Lower lobe of right lung (tissue), 2 donors: Measurements from ENCODE around the gene C11orf52. TPM values are rescaled to one million over a fixed set of nuclear protein-coding genes. Genes with fewer than 3 reads are reported as not detected.
A peak's percentile ranks its signal among the peaks of the same experiment; 100 is the strongest.
"Not testable (repeated sequence)": the region's sequence is repeated elsewhere in the genome, so short reads cannot be mapped to it uniquely, and the experiment has no call there.

ENCODE experiments used
- ATAC-seq, 2 donors: fragments of 200-7000 bp; cut with Tn5 transposase; one replicate each; pipeline ENCODE4 v1.9.1; 2020 to 2022; ENCODE audit warnings: mild to moderate bottlenecking in 2 of 2, moderate library complexity in 2 of 2
- DNase-seq: peaks from one replicate; pipeline ENCODE4 v3.0.0-alpha.2; 2020
- H3K27ac ChIP-seq: fragments of 200-600 bp; one replicate; pipeline ENCODE4 v1.8.0; 2022
- H3K27me3 ChIP-seq: fragments of 200-600 bp; one replicate; pipeline ENCODE4 v1.8.0; 2022; ENCODE audit warnings: low read depth
- H3K36me3 ChIP-seq: fragments of 200-600 bp; one replicate; pipeline ENCODE4 v1.8.0; 2022; ENCODE audit warnings: mild to moderate bottlenecking
- H3K4me1 ChIP-seq: fragments of 200-600 bp; one replicate; pipeline ENCODE4 v1.8.0; 2022
- H3K4me3 ChIP-seq: fragments of 200-600 bp; one replicate; pipeline ENCODE4 v1.8.0; 2022; ENCODE audit warnings: mild to moderate bottlenecking
- H3K9me3 ChIP-seq: fragments of 200-600 bp; one replicate; pipeline ENCODE4 v1.8.0; 2022
- intact Hi-C: fragments of 100-400 bp; cut with DNase I; formaldehyde crosslinking; loops from one replicate; pipeline ENCODE4 v1.11.0; 2022
- total RNA-seq: library from RNA; stranded (reverse); fragmentation: NEBNext Ultra II Directional; extraction: Animal tissue kit (Norgen Biotek cat#: 25700); gene quantifications from one replicate; pipeline ENCODE4 v1.2.1, GENCODE V29; 2021
- TF ChIP-seq, protein P1 (sequence below): fragments of 200-600 bp; IDR thresholded peaks from one replicate; pipeline ENCODE4 v1.8.0; 2022; ENCODE audit warnings: antibody characterized with exemption, mild to moderate bottlenecking
- donor health status: DM: no; HTN: yes; CAD: no; lungs with severe emphysema.

C11orf52 gene
- total RNA-seq, 1 donor from 2014 or later, result 14.6 TPM

DNA sequence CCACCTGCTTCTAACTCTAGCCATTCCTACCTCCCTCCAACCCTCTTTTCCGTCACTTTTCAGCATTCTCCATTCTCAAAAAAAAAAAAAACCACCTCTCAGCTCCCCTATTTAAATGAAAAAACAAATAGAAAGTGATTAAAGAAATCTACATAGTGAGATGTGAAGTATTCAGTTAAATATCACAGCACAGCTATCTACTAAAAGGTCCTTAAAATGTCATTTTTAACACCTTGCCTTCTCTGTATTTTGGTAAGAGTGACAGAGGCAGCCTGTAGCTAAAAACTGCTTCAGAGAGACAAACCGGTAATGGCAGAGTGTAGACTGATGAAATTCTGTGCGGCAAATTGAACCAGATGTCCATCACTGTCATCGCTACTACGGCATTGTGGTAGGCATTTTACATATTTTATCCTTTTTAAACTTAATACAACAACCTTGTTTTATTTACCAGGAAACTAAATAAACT, 47.0 kb upstream of the C11orf52 start:
- intact Hi-C loops, result no loop called here
- H3K4me1 ChIP-seq, result peaks cover 8% of the 10 kb centered on the region
- peak overlapping the region; percentile 97 for H3K4me3 ChIP-seq
- H3K27ac ChIP-seq, result peak overlapping the region; percentile 92
- TF ChIP-seq, protein P1, sequence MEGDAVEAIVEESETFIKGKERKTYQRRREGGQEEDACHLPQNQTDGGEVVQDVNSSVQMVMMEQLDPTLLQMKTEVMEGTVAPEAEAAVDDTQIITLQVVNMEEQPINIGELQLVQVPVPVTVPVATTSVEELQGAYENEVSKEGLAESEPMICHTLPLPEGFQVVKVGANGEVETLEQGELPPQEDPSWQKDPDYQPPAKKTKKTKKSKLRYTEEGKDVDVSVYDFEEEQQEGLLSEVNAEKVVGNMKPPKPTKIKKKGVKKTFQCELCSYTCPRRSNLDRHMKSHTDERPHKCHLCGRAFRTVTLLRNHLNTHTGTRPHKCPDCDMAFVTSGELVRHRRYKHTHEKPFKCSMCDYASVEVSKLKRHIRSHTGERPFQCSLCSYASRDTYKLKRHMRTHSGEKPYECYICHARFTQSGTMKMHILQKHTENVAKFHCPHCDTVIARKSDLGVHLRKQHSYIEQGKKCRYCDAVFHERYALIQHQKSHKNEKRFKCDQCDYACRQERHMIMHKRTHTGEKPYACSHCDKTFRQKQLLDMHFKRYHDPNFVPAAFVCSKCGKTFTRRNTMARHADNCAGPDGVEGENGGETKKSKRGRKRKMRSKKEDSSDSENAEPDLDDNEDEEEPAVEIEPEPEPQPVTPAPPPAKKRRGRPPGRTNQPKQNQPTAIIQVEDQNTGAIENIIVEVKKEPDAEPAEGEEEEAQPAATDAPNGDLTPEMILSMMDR, result no peak
- peaks cover 34% of the 10 kb centered on the region for H3K36me3 ChIP-seq
- H3K27me3 ChIP-seq, result no peaks in the 10 kb centered on the region
- H3K9me3 ChIP-seq, result no peaks in the 10 kb centered on the region
- DNase-seq, result no peak
- no peak for ATAC-seq

- no peaks in the 10 kb centered on the region for H3K9me3 ChIP-seq
- DNase-seq (no peak), ATAC-seq (no peak)
- H3K27ac ChIP-seq, result peak overlapping the region; percentile 93
- peak overlapping the region; percentile 78 for H3K4me3 ChIP-seq
- H3K36me3 ChIP-seq, result peaks cover 9% of the 10 kb centered on the region
- H3K27me3 ChIP-seq, result no peaks in the 10 kb centered on the region
- TF ChIP-seq, protein P1, result no peak
- H3K4me1 ChIP-seq, result peaks cover 17% of the 10 kb centered on the region
- intact Hi-C loops, result no loop called here
Observed at GRCh38 chr11:111878385-111878848, 40.3 kb upstream of the C11orf52 start.

GRCh38 chr11:111878849-111879636, 39.7 kb upstream of the C11orf52 start, which contains the start of the genes CFAP68 and FDXACB1:
CFAP68 (plus strand) TSS chr11:111879541; CDS start chr11:111879561, 20 bp downstream.
FDXACB1 (minus strand) TSS chr11:111879165; CDS start chr11:111879132, 33 bp downstream.
- Histone ChIP-seq H3K4me3 (peak within 1 kb of the TSS; percentile 78), H3K9me3 (no peaks in the 10 kb centered on the region), H3K27ac (peak within 1 kb of the TSS; percentile 93), H3K4me1 (peaks cover 17% of the 10 kb centered on the region), H3K27me3 (no peaks in the 10 kb centered on the region), H3K36me3 (peaks cover 9% of the 10 kb centered on the region)
- intact Hi-C loops, result no loop called here
- DNase-seq (peak; percentile 97), ATAC-seq (peak; percentile 96 to 98)
- TF ChIP-seq, protein P1, result peak; percentile 93

DNA sequence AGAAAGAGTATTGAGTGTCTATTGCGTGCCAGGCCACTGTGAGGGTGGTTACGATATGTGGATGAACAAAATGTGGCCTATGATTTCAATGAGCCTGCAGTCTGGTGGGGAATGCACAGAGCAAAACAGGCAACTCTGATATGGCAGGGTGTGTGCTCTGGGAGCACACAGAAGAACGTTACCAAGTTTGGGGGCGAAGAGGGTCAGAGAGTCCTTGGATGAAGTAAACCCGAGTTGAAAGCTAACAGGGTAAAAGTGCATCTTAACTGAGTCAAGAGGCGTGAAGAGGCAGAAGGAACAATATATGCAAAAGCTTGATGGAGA, 39.1 kb upstream of the C11orf52 start:
- intact Hi-C loops, result no loop called here
- ATAC-seq (peak in 1 of 2 donors; percentile 5), DNase-seq (no peak)
- Histone ChIP-seq H3K36me3 (peaks cover 9% of the 10 kb centered on the region), H3K9me3 (no peaks in the 10 kb centered on the region), H3K27ac (peak overlapping the region; percentile 93), H3K4me1 (peaks cover 17% of the 10 kb centered on the region), H3K4me3 (peak overlapping the region; percentile 78), H3K27me3 (no peaks in the 10 kb centered on the region)
- TF ChIP-seq, protein P1, result no peak

DNA sequence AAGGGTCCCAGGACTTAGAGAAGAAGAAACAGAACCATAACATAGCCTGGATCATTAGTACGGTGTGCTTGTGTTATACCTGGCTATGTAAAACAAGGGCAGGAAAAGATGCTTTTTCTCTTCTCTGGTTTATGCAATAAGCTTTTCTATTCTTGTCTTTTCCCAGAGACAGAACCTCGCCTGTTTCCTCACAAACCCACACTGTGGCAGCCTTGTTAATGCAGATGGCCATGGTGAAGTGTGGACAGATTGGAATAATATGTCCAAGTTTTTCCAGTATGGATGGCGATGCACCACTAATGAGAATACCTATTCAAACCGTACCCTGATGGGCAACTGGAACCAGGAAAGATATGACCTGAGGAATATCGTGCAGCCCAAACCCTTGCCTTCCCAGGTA, 36.5 kb upstream of the C11orf52 start:
- intact Hi-C loops, result no loop called here
- Histone ChIP-seq H3K36me3 (no peaks in the 10 kb centered on the region), H3K27me3 (no peaks in the 10 kb centered on the region), H3K4me1 (peaks cover 17% of the 10 kb centered on the region), H3K4me3 (no peak overlapping the region), H3K9me3 (no peaks in the 10 kb centered on the region), H3K27ac (no peak overlapping the region)
- ATAC-seq (no peak), DNase-seq (no peak)
- TF ChIP-seq, protein P1, result no peak

- H3K27ac ChIP-seq, H3K36me3 ChIP-seq, intact Hi-C loops, H3K4me3 ChIP-seq, DNase-seq, H3K27me3 ChIP-seq, ATAC-seq, H3K9me3 ChIP-seq, H3K4me1 ChIP-seq: not testable (repeated sequence)
Observed at GRCh38 chr11:111885053-111885452, 33.7 kb upstream of the C11orf52 start.
